ENCODE data around the gene TBC1D24.
A peak's percentile ranks its signal among the peaks of the same experiment; 100 is the strongest.

Gene TBC1D24

DNA sequence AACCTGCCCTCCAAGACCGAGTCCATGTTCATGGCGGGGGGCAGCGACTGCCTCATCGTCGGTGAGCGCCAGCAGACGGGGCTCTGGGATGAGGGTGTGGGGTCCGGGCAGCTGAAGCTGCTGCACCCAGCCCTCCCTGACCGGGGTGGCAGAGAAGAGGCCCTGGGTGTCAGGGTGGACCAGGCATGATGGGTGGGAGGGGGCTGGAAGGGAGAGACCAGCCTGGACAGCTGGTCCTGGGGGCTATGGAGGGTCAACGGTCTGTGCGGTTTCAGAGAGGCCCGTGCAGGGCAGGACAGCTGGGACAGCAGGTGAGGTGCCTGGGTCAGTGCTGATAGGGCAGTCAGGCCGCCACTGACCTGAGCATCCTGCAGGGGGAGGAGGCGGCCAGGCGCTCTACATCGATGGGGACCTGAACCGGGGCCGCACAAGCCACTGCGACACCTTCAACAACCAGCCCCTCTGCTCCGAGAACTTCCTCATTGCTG, 25.5 kb downstream of the TBC1D24 start:
- peak; percentile 40 for DNase-seq

GRCh38 chr16:2500918-2501750, 26.2 kb downstream of the TBC1D24 start:
- peak; percentile 90 for DNase-seq

DNA sequence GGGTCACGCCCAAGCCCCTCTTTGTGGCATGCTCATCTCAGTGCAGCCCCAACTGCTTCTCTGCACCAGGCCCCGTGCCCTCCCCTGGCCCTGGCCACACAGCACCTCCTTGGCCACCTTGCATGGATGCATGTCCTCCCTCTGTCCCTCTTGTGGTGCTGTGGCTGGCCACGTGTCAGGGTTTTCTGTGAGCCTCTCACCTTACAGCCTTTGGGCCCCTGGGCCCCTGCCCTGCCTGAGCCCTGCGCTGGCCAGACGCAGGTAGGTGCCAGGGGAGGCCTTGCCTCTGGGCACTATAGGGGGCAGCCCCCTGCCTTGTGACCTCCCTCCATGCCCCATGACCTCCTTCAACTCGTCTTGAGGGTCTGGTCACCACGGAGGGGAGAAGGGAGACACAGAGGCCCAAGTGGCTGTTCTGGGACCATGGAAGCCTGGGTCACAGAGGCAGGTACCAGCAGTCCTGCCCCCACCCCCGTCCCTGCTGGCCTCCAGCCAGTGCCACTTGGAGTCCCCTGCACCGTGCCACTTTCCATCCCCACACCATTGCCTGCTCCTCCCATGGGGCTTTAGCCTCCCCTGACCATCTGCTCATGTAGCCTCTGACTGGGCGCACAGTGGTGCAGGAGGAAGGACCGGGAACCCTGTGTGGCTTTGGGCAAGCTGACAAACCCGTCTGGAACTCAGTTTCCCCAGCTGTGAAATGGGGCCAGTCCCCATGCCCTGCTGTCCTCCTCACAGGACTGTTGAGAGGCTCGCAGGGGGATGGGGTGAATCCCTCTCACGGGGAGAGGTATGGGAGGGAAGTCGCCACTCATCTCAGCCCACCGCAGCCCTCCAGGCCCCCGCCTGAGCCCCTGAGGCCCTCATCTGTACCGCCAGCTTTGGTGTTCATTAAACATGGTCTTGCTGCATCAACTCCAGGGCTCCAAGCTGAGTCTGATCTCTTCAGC, 27.3 kb downstream of the TBC1D24 start:
- DNase-seq, result peak; percentile 31

DNA sequence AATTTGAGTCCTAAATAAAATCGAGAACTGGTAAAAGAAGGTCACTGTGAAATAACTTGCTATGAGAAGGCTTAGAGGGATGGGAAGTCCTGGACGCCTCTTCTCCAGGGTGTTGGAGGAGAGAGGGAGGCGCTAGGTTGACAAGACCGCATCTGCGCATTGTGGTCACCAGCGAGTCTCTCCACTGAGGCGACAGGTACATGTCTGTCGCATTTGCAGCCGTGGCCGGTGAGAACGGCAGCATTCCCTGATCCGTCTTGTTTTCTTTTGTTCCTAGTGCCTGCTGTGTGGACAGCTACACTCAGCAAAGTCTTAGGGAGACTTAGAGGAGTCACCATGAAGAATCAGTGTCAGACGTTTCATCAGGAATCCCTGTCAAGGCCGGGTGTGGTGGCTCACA, 30.8 kb downstream of the TBC1D24 start:
- DNase-seq, result peak; percentile 9

- DNase-seq, result peak; percentile 44
Measured at GRCh38 chr16:2507052-2507659, 32.2 kb downstream of the TBC1D24 start.

DNA sequence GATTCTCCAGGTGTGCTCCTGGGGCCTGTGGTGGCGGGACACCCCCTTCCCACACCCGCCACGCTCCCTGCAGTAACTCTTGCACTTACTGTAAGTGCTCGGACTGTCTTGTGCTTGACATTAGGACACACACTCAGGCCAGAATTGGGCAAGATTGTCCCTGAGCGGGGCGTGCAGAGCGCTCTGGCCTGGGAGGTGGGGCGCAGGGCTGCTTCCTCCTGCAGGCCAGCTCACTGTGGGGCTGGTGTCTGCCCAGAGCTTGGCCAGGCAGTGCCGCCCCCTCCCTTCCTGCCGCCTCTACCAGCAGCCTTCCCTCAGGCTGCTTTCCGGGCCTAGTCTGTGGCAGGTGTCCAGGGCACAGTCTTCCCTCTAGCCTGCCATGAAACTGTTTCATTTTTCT, 32.7 kb downstream of the TBC1D24 start:
- DNase-seq, result no peak

GRCh38 chr16:2508722-2509400, 33.9 kb downstream of the TBC1D24 start:
- peak; percentile 29 for DNase-seq

GRCh38 chr16:2511128-2511800, 36.3 kb downstream of the TBC1D24 start:
- peak; percentile 63 for DNase-seq

- peak; percentile 35 for DNase-seq
Measured at GRCh38 chr16:2511996-2512734, 37.2 kb downstream of the TBC1D24 start.

GRCh38 chr16:2512735-2513404, 37.9 kb downstream of the TBC1D24 start:
- DNase-seq, result peak; percentile 30

DNA sequence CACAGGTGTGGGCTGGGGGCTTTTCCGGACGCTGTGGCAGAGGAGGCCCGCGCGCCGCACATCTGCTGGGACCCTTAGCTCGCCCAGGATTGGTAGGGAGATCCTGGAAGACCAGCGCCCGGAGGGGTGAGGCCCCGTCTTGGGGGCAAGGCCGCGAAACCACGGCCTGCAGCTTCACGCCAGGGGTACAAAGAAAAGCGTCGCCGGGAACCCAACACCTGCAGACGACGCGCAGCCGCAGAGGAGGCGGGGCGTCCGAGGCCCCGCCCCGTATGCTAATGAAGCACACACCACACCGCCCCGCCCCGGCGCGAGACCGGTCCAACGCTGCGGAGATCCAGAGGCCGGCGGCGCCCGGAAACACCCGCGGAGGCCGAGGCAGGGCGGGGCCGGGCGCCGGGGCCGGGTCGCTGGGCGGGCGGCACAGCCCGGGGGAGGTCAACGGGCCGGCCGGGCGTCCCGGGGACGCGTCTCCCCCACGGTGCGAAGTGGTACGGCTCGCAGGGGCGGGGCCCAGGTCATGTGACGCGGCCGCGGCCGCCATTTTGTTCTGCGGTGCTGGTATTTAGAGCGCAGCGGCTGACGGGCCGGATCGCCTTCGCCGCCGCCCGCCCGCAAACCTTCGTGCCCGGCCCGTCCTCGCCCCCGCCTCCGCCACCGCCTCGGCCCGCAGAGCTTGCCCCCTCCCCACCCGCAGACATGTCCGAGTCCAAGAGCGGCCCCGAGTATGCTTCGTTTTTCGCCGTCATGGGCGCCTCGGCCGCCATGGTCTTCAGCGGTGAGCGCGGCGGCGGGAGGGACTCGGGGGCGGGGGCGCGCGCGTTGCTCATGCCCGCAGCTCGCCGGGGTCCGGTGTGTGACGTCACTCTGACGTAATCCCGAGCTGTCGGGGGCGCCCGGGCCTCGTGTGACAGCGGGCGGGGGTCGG, 38.7 kb downstream of the TBC1D24 start, which contains the start of gene ATP6V0C:
ATP6V0C (plus strand) TSS at position 548 of the 928 bp plus-strand sequence; CDS start at position 700, 152 bp downstream.
- DNase-seq, result peak; percentile 92

DNA sequence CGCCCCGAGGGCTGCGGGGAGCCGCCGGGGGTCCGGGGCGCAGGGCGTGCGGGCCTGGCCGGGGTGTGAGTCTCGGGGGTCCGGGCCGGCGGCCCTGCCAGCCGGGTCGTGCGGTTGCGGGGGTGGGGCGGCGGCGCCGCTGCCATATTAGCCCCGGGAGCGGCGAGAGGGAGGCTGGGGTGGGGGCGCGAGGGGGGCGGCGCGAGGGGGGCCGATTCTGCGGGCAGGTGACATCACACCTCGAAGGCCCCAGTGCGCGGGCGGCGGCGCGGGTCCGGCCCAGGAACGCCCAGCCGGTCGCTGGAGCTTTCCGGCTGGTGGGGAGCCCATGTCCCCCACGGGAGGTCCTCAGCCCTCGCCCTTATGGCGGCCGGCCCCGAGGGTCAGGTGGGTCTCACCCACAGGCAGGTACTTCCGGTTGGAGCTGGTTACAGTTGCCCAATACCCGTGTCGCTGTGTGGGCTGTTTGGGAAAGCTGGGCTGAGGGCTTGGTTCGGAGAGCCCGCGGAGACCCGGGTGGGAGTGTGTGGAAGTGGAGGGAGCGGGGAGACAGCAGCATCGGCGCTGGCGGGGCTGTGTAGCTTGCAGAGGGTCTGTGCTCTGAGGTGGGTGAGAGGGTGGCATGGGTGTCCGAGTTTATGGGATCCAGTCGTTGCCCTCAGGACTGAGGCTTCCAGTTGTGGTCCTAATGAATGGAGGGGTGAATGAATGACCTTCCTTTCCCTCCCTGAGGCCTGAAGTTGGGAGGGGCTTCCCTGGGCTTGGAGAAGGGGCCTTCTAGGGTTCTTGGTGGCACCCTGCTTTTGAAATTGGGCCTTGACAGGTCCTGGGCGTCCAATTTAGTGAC, 39.6 kb downstream of the TBC1D24 start:
- DNase-seq, result peak; percentile 51

GRCh38 chr16:2515180-2515851, 40.4 kb downstream of the TBC1D24 start:
- DNase-seq, result peak; percentile 49

DNA sequence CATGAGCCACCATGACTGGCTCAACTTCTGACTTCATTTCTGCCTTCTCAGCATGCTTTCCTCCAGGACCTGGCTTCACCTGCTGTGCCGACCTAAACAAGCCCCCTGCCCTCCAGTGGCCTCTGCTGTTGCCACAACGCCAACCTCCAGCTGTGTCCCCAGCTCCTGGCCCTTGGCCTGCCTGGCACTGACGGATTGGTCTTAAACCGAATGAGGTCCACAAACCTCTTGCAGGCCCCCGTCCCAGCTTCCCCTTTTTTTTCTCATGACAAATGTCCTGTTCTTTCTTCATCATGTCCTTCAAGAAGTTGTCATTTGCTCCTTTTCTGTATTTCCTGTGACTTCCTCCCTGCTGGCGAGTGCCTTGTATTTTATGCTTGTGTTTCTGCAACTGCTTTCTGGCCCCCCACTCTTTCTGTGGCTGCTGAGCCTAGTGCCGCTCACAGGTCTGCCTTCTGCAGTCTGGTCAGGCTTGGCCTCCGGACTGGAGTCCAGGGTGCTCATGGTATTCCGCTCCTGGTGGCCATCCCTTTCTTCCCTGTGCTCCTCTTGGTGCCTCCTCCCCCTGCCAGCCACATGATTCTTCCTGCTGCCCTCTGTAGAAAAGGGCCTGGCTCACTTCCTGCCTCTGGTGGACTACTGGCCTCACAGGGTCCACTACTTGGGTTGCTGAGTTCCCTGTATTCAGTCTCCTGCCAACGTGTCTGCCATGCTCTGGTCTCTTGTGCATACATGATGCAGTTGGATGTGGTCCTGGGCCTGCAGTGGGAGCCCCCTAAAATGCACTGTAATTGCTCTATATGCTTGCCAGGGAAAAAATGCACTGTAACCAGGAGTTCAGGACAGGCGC, 41.7 kb downstream of the TBC1D24 start:
- DNase-seq, result peak; percentile 26

- DNase-seq, result no peak
Measured at GRCh38 chr16:2517954-2518605, 43.2 kb downstream of the TBC1D24 start.
